GM12878 (cell line): Measurements from ENCODE around the gene HOPX. TPM values are rescaled to one million over a fixed set of nuclear protein-coding genes. Genes with fewer than 3 reads are reported as not detected.

Experiments
- ATAC-seq: fragments of 200-7000 bp; cut with Tn5 transposase; 3 replicates; pipeline ENCODE4 v1.9.1; 2020; ENCODE audit warnings: mild to moderate bottlenecking, moderate library complexity
- BruUV-seq: library from RNA; stranded (reverse); fragments of 400-500 nt; replicated peaks from 2 replicates; lab custom pipeline; 2021; lab: Mats Ljungman, UMichigan
- CTCF ChIA-PET: fragments of 300-600 bp; sonication (Branson Sonifier 250); formaldehyde crosslinking; extraction: SDS; loops from one replicate; lab custom pipeline; 2021; ENCODE audit warnings: inconsistent platforms; lab: Yijun Ruan, JAX
- POLR2A ChIA-PET: fragments of 350-600 bp; formaldehyde crosslinking; extraction: SDS; loops from one replicate; lab custom pipeline; 2021; ENCODE audit warnings: inconsistent platforms; lab: Charles Lee
- RAD21 ChIA-PET: fragments of 300-600 bp; sonication (Branson Sonifier 250); formaldehyde crosslinking; loops from one replicate; lab custom pipeline; 2023; ENCODE audit warnings: antibody characterized with exemption; ENCODE audit not compliant: unreplicated experiment; lab: Charles Lee
- SMC1A ChIA-PET: fragments of 300-600 bp; sonication (Branson Sonifier 250); formaldehyde crosslinking; loops from one replicate; lab custom pipeline; 2023; ENCODE audit not compliant: unreplicated experiment, uncharacterized antibody; lab: Charles Lee
- DNase-seq: peaks from one replicate; pipeline ENCODE4 v3.0.0-alpha.2; 2011; ENCODE audit warnings: low read depth, low spot score
- FAIRE-seq: peaks from 3 replicates; lab custom pipeline; 2011; peaks lifted over from hg19 to GRCh38; lab: Jason Lieb, UNC
- H2AFZ ChIP-seq: 2 replicates; pipeline ENCODE4 v1.6.0; 2011; ENCODE audit warnings: low read depth, low read length, control low read depth; ENCODE audit not compliant: control insufficient read depth
- H3K27ac ChIP-seq: 2 replicates; pipeline ENCODE4 v1.5.1; 2011; ENCODE audit warnings: control low read depth; ENCODE audit not compliant: control insufficient read depth, insufficient read depth
- H3K27me3 ChIP-seq, 2 experiments: replicated peaks in 1 of 2; 2 replicates each; pipeline versions ENCODE4 v1.6.0 to v1.6.1; 2011; ENCODE audit warnings: low read length in 1 of 2; ENCODE audit not compliant: control insufficient read depth in 2 of 2, insufficient read depth in 2 of 2
- H3K36me3 ChIP-seq, 2 experiments: 2 replicates each; pipeline ENCODE4 v1.5.1; 2011; ENCODE audit warnings: low read length in 1 of 2; ENCODE audit not compliant: control insufficient read depth in 2 of 2, insufficient read depth in 2 of 2
- H3K4me1 ChIP-seq: 2 replicates; pipeline ENCODE4 v1.6.1; 2011; ENCODE audit warnings: mild to moderate bottlenecking, low read length, moderate library complexity, mixed read lengths; ENCODE audit not compliant: control insufficient read depth, insufficient read depth
- H3K4me2 ChIP-seq: 2 replicates; pipeline ENCODE4 v1.6.0; 2011; ENCODE audit warnings: control low read depth; ENCODE audit not compliant: control insufficient read depth, insufficient read depth
- H3K4me3 ChIP-seq: fragments of 200-600 bp; sonication (generic); 2 replicates; pipeline ENCODE4 v1.5.1; 2016
- H3K79me2 ChIP-seq: 2 replicates; pipeline ENCODE4 v1.6.0; 2011; ENCODE audit warnings: low read length; ENCODE audit not compliant: control insufficient read depth, insufficient read depth
- H3K9ac ChIP-seq: 2 replicates; pipeline ENCODE4 v1.8.0; 2011; ENCODE audit warnings: low read length, control low read depth, mixed read lengths; ENCODE audit not compliant: control insufficient read depth, insufficient read depth
- H3K9me3 ChIP-seq: replicated peaks from 3 replicates; pipeline ENCODE4 v1.5.1; 2011; ENCODE audit warnings: mild to moderate bottlenecking, low read length; ENCODE audit not compliant: control insufficient read depth, insufficient read depth
- H4K20me1 ChIP-seq: 2 replicates; pipeline ENCODE4 v1.6.0; 2011; ENCODE audit not compliant: control insufficient read depth, insufficient read depth
- CHD2 ChIP-seq: IDR thresholded peaks from 2 replicates; pipeline ENCODE4 v1.6.1; 2011; ENCODE audit warnings: low read depth, low read length, improper control_type of control experiment, borderline replicate concordance
- ESRRA ChIP-seq: IDR thresholded peaks from 2 replicates; pipeline ENCODE4 v1.6.1; 2012; ENCODE audit warnings: mild to moderate bottlenecking, low read length, improper control_type of control experiment
- HSF1 ChIP-seq: fragments of 150-350 bp; IDR thresholded peaks from 2 replicates; pipeline ENCODE4 v1.6.1; 2014; ENCODE audit warnings: mild to moderate bottlenecking, low read depth, low read length
- IKZF2 ChIP-seq, 2 experiments: fragments of 450-650 bp; IDR thresholded peaks; 2 replicates each; pipeline ENCODE4 v1.6.1; 2017; ENCODE audit warnings: mild to moderate bottlenecking in 2 of 2, moderate library complexity in 2 of 2
- JUND ChIP-seq: IDR thresholded peaks from 2 replicates; pipeline ENCODE4 v1.6.1; 2012; ENCODE audit warnings: low read depth, mild to moderate bottlenecking, low read length, improper control_type of control experiment, moderate library complexity
- MEF2B ChIP-seq: fragments of 450-650 bp; IDR thresholded peaks from 2 replicates; pipeline ENCODE4 v1.6.1; 2018; ENCODE audit warnings: mild to moderate bottlenecking, moderate library complexity; ENCODE audit not compliant: partially characterized antibody, poor library complexity, severe bottlenecking
- PML ChIP-seq: IDR thresholded peaks from 2 replicates; pipeline ENCODE4 v1.6.1; 2012; ENCODE audit warnings: low read length, inconsistent platforms
- RAD51 ChIP-seq: fragments of 450-650 bp; IDR thresholded peaks from 2 replicates; pipeline ENCODE4 v1.6.1; 2016; ENCODE audit warnings: moderate library complexity, mild to moderate bottlenecking, inconsistent platforms
- RBBP5 ChIP-seq: fragments of 200-600 bp; sonication (generic); conservative IDR thresholded peaks from 2 replicates; pipeline ENCODE4 v1.6.1; 2016
- RCOR1 ChIP-seq: conservative IDR thresholded peaks from 2 replicates; pipeline ENCODE4 v1.6.1; 2012; ENCODE audit warnings: low read depth, low read length, improper control_type of control experiment
- STAT3 ChIP-seq: IDR thresholded peaks from 2 replicates; pipeline ENCODE4 v1.6.1; 2011; ENCODE audit warnings: low read depth, low read length, improper control_type of control experiment
- ZNF207 ChIP-seq: fragments of 450-650 bp; IDR thresholded peaks from 2 replicates; pipeline ENCODE4 v1.6.1; 2014; ENCODE audit warnings: antibody characterized with exemption, mild to moderate bottlenecking, borderline replicate concordance
- WGBS: methylation state at CpG from one replicate; pipeline ENCODE4 v1.1.6; 2016; ENCODE audit warnings: low lambda C conversion rate; ENCODE audit not compliant: insufficient replicate concordance, insufficient coverage; ENCODE audit errors: missing lambda C conversion rate; 5-methylcytosine and 5-hydroxymethylcytosine counted together
- in situ Hi-C: fragments of 300-500 bp; cut with MboI; formaldehyde crosslinking; loops from 9 replicates; pipeline ENCODE4 v1.14.3; 2018; ENCODE audit warnings: mixed read lengths
- intact Hi-C: fragments of 100-400 bp; cut with micrococcal nuclease; formaldehyde crosslinking; loops from one replicate; pipeline ENCODE4 v1.14.2; 2022; ENCODE audit not compliant: unreplicated experiment
- polyA plus RNA-seq, 11 experiments: library from polyadenylated mRNA; depleted of rRNA in 4 of 11; unstranded in 6 of 11; stranded (reverse) in 5 of 11; fragments of >200 nt; fragmentation: Nextera tagmentation in 4 of 11; fragmentation: Illumina TruSeq in 1 of 11; extraction: Ambion mirVana in 4 of 11; extraction: Trizol in 1 of 11; gene quantifications; 1 replicate in 1 of 11; 2 replicates in 10 of 11; pipeline versions ENCODE4 v1.2.1 to v1.2.3, GENCODE V29; 2011 to 2016; ENCODE audit warnings: inconsistent platforms in 2 of 11, missing spikeins in 2 of 11, low read depth in 1 of 11
- total RNA-seq, 4 experiments: library from RNA; depleted of rRNA in 3 of 4; stranded (reverse); fragments of >200 nt in 3 of 4; fragmentation: Illumina TruSeq in 1 of 4; extraction: Trizol in 1 of 4; gene quantifications; 2 replicates each; pipeline versions ENCODE4 v1.2.1 to v1.2.3, GENCODE V29; 2013 to 2021
- TF ChIP-seq, protein P1 (sequence below): IDR thresholded peaks from 2 replicates; pipeline ENCODE4 v1.6.1; 2011; ENCODE audit warnings: borderline replicate concordance, low read depth, mild to moderate bottlenecking, moderate library complexity, mixed read lengths, low read length; ENCODE audit not compliant: insufficient read depth; ENCODE audit errors: extremely low read length
- TF ChIP-seq, protein P2 (sequence below): fragments of 450-650 bp; formaldehyde crosslinking; IDR thresholded peaks from 2 replicates; pipeline ENCODE4 v1.5.0; 2022; ENCODE audit warnings: mild to moderate bottlenecking, missing genetic modification characterization

The HOPX gene
- total and polyA plus RNA-seq, 10 of the 15 experiments (the other 5 are each of a cell fraction or from before 2014, with no cell fraction given), result 0.11 to 0.40 (median 0.23) TPM; not detected in 4

DNA sequence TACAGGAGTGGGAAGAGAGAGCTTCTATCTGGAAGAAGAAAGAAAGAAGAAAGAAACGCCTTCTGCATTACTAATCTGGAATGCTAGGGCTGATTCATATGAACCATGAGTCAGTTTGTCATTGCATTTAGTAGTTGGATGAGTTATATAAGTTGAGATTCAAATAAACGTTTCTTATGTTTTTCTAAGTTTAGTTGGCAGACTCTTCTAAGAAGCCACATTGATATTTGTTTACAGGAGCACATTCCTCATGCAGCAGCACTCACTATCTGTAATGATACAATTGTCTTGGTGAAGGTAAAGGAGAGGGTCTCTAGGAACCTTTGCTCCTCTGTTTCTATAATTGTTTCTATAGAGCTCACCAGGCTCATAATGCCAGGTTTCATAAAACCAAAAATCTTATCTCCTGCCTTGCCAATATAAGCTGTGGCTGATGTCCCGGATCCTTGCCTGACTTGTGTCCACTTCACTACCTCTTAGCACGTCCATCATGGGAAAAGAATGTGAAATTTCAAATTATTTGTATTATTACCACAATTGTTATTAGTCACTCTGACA lies 39.5 kb downstream of the HOPX start (continued):
- TF ChIP-seq HSF1 (no peak), CHD2 (no peak), STAT3 (no peak), RBBP5 (no peak), ZNF207 (no peak), RAD51 (no peak), MEF2B (no peak), PML (no peak)
- TF ChIP-seq, all 136 proteins: peak for 0

DNA sequence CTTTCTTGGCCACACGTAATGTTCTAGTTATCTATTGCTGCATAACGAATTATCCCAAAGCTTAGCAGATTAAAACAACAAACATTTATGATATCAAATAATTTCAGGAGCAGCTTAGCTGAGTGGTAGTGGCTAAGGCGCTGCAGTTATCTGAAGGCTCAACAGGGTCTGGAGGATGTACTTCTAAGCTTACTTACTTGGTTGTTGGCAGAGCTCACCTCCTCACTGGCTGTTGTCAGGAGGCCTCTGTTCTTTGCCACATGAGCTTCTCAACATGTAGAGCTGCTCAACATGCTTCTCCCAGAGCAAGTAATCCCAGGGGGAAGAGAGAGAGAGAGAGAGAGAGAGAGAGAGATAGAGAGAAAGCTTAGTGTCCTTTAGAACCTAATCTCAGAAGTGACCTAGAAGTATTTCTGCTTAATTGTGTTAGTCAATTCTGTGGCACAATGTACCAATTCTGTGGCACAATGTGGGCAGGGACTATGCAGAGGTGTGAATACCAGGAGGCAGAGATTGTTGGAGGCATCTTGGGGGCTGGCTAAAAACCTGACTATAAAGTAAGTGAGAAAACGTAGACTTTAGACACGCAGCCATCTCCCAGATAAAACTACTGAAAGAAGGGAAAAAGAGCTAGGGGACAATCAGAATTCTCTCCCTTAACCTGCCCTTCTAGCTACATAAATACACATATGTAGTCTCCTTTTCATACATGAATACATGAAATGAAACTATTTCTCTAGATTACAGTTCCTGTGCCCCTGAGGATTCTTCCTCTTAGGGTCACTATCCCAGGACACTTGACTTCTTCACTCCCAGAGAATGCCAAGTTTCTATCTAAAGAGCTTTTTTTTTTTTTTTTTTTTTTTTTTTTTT lies 40.2 kb downstream of the HOPX start:
- Histone ChIP-seq H3K4me2 (no peak overlapping the region), H3K9me3 (no peaks in the 10 kb centered on the region), H3K27me3 (no peaks in the 10 kb centered on the region; a peak in 1 of 4 replicates), H3K4me1 (no peaks in the 10 kb centered on the region), H3K79me2 (no peaks in the 10 kb centered on the region), H3K9ac (no peak overlapping the region), H4K20me1 (no peaks in the 10 kb centered on the region), H2AFZ (no peak overlapping the region), H3K4me3 (no peak overlapping the region), H3K36me3 (no peaks in the 10 kb centered on the region), H3K27ac (no peak overlapping the region)
- intact Hi-C loops (no loop called here), in situ Hi-C loops (no loop called here)
- no peak for DNase-seq
- BruUV-seq, result no TSS peak
- RAD21 ChIA-PET, result interaction anchor here (0.5 kb wide), 1 partner anchor 65 kb away, joined by 3 read pairs; no protein-coding TSS in a partner anchor
- FAIRE-seq, result no peak
- 19% methylated on average over 5 of the region's 5 CpGs for WGBS
- CTCF ChIA-PET, result interaction anchor here (1.0 kb wide), 1 partner anchor 10 kb away, joined by 3 read pairs; no protein-coding TSS in a partner anchor
- SMC1A ChIA-PET, result interaction anchor here (0.6 to 1.3 kb wide), 4 partner anchors 9 to 198 kb away, joined by 3 to 4 read pairs (median 4); partner anchors contain the start of gene HOPX
- POLR2A ChIA-PET, result no interaction called here
- ATAC-seq, result no peak
- TF ChIP-seq ESRRA (no peak), RCOR1 (no peak), STAT3 (no peak), JUND (no peak), IKZF2 (IDR thresholded peaks at IDR 0.05) (no peak)
- TF ChIP-seq, protein P1, sequence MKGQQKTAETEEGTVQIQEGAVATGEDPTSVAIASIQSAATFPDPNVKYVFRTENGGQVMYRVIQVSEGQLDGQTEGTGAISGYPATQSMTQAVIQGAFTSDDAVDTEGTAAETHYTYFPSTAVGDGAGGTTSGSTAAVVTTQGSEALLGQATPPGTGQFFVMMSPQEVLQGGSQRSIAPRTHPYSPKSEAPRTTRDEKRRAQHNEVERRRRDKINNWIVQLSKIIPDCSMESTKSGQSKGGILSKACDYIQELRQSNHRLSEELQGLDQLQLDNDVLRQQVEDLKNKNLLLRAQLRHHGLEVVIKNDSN, result no peak
- TF ChIP-seq, protein P2, sequence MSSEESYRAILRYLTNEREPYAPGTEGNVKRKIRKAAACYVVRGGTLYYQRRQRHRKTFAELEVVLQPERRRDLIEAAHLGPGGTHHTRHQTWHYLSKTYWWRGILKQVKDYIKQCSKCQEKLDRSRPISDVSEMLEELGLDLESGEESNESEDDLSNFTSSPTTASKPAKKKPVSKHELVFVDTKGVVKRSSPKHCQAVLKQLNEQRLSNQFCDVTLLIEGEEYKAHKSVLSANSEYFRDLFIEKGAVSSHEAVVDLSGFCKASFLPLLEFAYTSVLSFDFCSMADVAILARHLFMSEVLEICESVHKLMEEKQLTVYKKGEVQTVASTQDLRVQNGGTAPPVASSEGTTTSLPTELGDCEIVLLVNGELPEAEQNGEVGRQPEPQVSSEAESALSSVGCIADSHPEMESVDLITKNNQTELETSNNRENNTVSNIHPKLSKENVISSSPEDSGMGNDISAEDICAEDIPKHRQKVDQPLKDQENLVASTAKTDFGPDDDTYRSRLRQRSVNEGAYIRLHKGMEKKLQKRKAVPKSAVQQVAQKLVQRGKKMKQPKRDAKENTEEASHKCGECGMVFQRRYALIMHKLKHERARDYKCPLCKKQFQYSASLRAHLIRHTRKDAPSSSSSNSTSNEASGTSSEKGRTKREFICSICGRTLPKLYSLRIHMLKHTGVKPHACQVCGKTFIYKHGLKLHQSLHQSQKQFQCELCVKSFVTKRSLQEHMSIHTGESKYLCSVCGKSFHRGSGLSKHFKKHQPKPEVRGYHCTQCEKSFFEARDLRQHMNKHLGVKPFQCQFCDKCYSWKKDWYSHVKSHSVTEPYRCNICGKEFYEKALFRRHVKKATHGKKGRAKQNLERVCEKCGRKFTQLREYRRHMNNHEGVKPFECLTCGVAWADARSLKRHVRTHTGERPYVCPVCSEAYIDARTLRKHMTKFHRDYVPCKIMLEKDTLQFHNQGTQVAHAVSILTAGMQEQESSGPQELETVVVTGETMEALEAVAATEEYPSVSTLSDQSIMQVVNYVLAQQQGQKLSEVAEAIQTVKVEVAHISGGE (CRISPR knock-in tag), result no peak
